KOPT-K1 (cell line): Measurements from ENCODE around the gene PSME3.

Experiments
- H3K27ac ChIP-seq: fragments of 200-600 bp; sonication (generic); 2 replicates; pipeline ENCODE4 v1.5.1; 2016; ENCODE audit warnings: antibody characterized with exemption, mild to moderate bottlenecking, low read depth, low read length; ENCODE audit not compliant: poor library complexity, severe bottlenecking
- H3K36me3 ChIP-seq: fragments of 200-600 bp; sonication (generic); 2 replicates; pipeline ENCODE4 v1.5.1; 2017; ENCODE audit warnings: antibody characterized with exemption, mild to moderate bottlenecking, low read length, moderate library complexity; ENCODE audit not compliant: insufficient read depth
- H3K9me3 ChIP-seq: fragments of 200-600 bp; sonication (generic); 2 replicates; pipeline ENCODE4 v1.5.1; 2017; ENCODE audit warnings: antibody characterized with exemption, low read length, mild to moderate bottlenecking; ENCODE audit not compliant: insufficient read depth, poor library complexity, severe bottlenecking

Gene PSME3

DNA sequence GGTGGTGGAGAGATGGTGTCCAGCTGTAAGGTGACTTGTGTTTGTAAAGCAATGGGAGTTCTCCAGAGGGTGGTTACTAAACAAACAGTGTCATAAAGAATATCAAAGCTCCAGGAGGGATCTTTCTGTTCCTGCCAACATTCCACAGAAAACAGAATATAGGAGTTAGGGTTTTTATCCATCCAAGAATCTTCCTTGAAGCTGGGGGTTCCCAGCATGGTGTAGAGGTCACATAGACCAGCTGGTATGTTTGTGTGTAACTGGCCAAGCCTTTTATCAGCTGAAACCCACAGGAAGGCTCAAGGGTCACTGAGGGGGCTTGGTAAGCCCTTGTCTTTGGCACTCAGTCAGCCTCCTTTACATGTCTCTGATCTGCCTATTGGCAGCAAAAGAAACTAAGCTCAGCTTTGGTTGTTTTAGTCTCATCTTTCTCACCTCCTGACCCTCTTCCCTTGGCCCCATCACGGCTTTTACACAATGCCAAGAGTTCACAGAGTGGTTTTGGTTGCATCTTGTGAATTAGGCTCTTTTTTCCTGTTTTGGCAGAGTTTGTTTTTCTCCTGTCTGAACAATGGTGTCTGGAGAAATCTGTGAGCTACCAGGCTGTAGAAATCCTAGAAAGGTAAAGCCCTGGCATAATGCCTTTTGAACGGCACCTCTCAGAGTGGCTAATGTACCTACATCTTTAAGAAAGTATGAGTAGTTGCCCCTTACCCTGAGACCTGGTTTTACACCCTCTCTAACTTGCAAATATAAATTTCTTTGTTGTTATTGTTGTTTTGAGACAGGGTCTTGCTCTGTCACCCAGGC is 29.9 kb upstream of the PSME3 start:
- 0 out of 2 replicates have a peak, but pooled peaks cover 6% of the 10 kb centered on the region for H3K36me3 ChIP-seq
- no peaks in the 10 kb centered on the region for H3K9me3 ChIP-seq
- H3K27ac ChIP-seq = no peak overlapping the region

DNA sequence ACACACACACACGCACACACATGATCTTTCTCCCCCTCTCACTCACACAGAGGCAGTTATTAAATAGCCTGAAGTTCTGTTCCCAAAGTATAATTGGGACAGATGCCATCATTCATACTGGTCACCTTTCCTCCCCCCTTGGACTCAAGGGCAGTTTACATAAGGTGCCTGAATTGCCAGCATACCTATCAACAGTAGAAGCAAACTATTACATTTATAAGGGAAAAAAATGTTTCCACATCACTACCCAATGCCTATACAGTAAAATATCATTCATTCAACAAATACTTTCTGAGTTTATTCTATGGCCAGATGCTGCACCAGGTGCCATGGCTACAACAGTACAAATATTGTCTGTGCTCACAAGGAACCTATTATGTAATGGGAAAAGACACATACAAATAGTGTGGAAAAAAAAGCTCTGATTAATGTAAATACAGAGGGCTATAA is 28.3 kb upstream of the PSME3 start:
- Histone ChIP-seq H3K27ac (no peak overlapping the region), H3K9me3 (no peaks in the 10 kb centered on the region), H3K36me3 (peaks cover 17% of the 10 kb centered on the region)

GRCh38 chr17:42806249-42806648 is 26.9 kb upstream of the PSME3 start:
- Histone ChIP-seq H3K9me3 (no peaks in the 10 kb centered on the region), H3K36me3 (peaks cover 31% of the 10 kb centered on the region), H3K27ac (no peak overlapping the region)

- Histone ChIP-seq H3K9me3 (no peaks in the 10 kb centered on the region), H3K27ac (no peak overlapping the region)
Observed at GRCh38 chr17:42809250-42809649, 23.9 kb upstream of the PSME3 start.

GRCh38 chr17:42814633-42815399 is 18.4 kb upstream of the PSME3 start:
- H3K9me3 ChIP-seq = no peaks in the 10 kb centered on the region
- H3K27ac ChIP-seq = no peak overlapping the region
- peaks cover 99% of the 10 kb centered on the region for H3K36me3 ChIP-seq

More at GRCh38 chr17:42809250-42809649, 23.9 kb upstream of the PSME3 start:
- peaks cover 60% of the 10 kb centered on the region for H3K36me3 ChIP-seq

- Histone ChIP-seq H3K9me3 (no peaks in the 10 kb centered on the region), H3K36me3 (peaks cover 88% of the 10 kb centered on the region), H3K27ac (no peak overlapping the region)
Observed at GRCh38 chr17:42817866-42818265, 15.3 kb upstream of the PSME3 start.

DNA sequence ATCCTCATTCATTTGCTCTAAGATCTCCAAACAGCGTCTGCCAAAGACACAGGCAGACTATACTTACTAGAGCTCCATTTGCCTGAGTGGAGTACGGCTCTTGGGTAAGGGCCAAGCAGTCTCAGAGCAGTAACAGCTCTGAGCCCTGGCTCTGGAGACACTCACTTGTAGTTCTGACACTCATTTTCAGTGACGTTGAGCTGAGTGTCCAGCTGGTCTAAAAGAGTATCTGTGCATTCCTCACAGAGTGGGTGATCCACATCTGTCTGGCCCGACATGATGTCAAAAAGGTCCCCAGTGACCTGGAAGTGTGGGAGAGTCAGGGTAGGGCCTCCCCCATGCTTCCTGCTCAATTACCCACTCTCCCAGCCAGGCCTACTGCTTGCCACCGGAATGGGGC is 14.8 kb upstream of the PSME3 start:
- peaks cover 83% of the 10 kb centered on the region for H3K36me3 ChIP-seq
- H3K9me3 ChIP-seq = no peaks in the 10 kb centered on the region
- H3K27ac ChIP-seq = no peak overlapping the region

DNA sequence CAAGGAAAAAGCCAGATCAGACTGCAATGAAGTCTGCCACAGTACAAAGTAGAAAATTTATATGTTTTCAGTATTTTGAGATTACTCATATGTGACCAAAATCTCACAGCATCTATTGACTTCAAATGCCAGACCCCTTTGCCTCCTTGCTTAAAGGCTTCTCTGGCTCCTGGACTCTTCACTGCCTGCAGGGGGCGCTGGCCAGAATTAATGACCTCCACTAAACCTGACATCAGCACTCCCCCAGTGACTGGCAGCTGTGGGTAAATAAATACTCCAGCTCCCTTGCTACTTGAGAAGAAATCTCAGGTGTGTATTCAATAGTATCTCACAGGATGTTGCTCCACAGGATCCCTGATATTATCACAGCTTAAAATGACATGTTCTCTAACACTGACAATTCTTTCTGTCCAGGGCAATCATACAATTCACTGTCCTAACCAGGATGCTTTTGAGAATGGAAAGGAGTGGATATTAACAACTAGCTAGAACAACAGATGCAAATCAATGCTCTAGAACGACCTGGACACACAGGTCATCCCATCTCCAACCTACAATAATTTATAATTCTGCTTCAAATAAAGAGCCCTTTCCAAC is 13.2 kb upstream of the PSME3 start:
- H3K36me3 ChIP-seq = peaks cover 67% of the 10 kb centered on the region
- no peak overlapping the region for H3K27ac ChIP-seq
- no peaks in the 10 kb centered on the region for H3K9me3 ChIP-seq

DNA sequence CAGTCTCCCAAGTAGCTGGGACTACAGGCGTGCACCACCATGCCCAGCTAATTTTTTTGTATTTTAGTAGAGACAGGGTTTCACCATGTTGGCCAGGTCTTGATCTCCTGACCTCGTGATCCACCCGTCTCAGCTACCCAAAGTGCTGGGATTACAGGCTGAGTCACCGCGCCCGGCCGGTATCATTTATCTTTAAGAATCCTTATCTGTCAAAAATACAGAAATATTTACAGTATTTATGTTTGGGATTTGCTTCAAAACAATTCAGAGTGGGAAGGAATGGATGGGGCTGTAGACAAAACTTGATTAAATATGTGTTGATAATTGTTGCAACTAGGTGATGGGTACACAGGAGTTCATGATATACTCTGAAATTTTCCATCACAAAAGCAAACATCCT is 12.0 kb upstream of the PSME3 start:
- Histone ChIP-seq H3K27ac (no peak overlapping the region), H3K9me3 (no peaks in the 10 kb centered on the region), H3K36me3 (peaks cover 55% of the 10 kb centered on the region)

DNA sequence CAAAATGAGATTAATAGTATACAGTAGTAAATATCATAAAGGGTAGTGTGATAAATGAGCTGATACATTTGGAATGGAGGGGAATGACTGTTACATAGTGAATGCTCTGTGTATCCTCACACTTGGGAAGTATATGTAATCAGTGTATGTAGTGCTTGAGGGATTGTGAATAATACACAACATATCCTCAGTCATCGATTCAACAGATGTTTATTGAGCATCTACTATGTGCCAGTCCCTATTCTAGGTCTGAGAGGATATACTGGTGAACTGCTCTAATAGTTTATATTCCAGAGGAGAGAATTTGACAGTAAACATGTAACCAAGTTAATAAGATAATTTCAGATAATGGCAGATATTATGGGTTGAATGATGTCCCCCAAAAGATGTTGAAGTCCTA is 5.7 kb upstream of the PSME3 start:
- Histone ChIP-seq H3K36me3 (no peaks in the 10 kb centered on the region), H3K27ac (no peak overlapping the region), H3K9me3 (no peaks in the 10 kb centered on the region)

GRCh38 chr17:42830971-42831370 is 2.2 kb upstream of the PSME3 start:
- H3K9me3 ChIP-seq = no peaks in the 10 kb centered on the region
- H3K36me3 ChIP-seq = peaks cover 10% of the 10 kb centered on the region
- H3K27ac ChIP-seq = no peak overlapping the region

DNA sequence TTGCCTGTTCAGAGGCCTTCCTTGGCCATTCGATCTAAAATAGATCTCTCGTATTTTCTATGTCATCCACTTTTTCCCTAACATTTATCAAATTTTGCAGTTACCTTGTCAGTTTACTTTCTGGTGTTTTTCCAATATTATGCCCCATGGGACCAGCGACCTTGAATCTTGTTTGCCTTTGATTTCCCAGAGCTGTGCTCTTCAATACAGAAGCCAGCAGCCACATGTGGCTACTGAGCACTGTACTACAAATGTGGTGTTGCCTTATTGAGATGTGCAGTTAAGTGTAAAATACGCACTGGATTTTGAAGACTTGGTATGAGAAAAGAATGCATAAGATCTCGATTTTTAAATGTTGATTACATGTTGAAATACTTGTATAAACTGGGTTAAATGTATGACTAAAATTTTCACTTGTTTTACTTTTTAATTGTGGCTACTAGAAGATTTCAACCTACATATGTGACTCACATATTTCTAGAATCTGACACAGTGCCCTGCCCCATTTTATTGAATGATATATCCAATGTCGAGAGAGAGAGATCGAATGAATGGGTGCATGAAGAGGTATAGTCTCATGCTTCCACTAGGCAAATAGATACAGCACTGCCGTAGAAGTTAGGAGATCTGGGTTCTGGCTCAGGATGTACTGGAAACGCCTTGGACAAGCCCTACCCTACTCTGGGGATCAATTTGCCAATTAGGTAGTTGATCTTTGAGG is 824 bp upstream of the PSME3 start:
- no peaks in the 10 kb centered on the region for H3K9me3 ChIP-seq
- H3K27ac ChIP-seq = peak overlapping the region; percentile 70
- peaks cover 23% of the 10 kb centered on the region for H3K36me3 ChIP-seq

DNA sequence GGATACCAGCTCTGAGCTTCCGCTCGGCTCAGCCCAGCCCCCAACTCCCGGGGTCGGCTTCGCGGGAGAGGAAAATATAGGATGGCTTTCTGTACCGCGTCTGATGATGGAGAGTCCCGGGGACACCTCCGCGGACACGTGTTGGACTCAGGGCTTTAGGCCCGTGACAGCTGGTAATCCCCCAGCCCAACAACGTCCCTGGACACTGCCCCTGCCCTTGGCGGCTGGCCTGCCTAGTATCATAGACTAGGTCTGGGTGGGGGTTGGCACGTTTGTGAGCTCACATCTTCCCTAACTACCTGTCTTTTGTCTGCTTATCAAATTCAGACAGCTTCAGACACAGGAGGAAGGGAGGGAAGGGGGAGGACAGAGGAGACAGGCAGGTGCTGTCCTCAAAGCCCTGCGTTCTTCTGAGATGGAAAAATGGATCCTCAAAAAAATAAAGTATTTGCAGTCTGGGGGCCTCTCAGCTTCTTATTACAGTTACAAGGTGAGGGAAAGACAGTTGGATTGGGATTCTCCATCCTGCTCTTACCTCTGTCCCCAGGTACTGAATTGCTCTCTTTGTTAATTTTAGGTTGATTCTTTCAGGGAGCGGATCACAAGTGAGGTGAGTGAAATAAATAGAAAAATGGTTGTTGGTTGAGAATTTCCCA is 698 bp downstream of the PSME3 start:
- Histone ChIP-seq H3K27ac (peak overlapping the region; percentile 70), H3K9me3 (no peaks in the 10 kb centered on the region), H3K36me3 (peaks cover 38% of the 10 kb centered on the region)

GRCh38 chr17:42835732-42836131 is 2.5 kb downstream of the PSME3 start:
- H3K36me3 ChIP-seq = peaks cover 55% of the 10 kb centered on the region
- no peaks in the 10 kb centered on the region for H3K9me3 ChIP-seq
- no peak overlapping the region for H3K27ac ChIP-seq
